ENCODE data around the gene PKLR.

DNA sequence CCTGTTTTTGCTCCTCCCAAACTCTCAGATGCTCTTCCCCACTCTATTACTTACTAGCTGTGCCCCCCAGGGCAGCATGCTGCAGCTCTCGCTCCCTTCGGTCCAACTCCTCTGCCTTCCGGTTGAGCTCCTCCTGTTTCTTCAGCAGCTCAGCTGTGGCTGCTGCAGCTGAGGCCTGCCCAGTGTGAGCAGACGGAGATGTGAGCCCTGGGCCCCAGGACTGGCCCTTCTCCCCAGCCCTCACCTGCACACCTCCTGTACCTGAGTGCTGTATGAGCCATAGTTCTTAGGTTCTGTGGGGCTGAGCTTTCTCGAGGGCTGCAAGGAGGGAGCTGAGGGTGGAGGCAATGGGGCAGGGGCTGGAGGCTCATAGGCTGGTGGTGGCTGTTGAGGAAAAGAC is 41.0 kb downstream of the PKLR start:
- TF ChIP-seq CTCF (IDR thresholded peaks at IDR 0.05; ENCODE audit: borderline replicate concordance, extremely low read depth, low read length, poor library complexity, severe bottlenecking) = no peak
- TF ChIP-seq EZH2 (IDR thresholded peaks at IDR 0.05; ENCODE audit: borderline replicate concordance, low read depth, low read length, severe bottlenecking) = no peak

Data from DND-41 (cell line).